DND-41 (cell line): Measurements from ENCODE around the gene CCAR1.

Source experiments
- EZH2 ChIP-seq: IDR thresholded peaks from 3 replicates; pipeline ENCODE4 v1.6.1; 2012; ENCODE audit warnings: borderline replicate concordance, low read depth, mild to moderate bottlenecking, moderate library complexity, low read length, inconsistent platforms; ENCODE audit not compliant: severe bottlenecking
- TF ChIP-seq, protein P1 (sequence below): IDR thresholded peaks from 2 replicates; pipeline ENCODE4 v1.5.1; 2012; ENCODE audit warnings: borderline replicate concordance, low read length, moderate library complexity, mild to moderate bottlenecking; ENCODE audit not compliant: poor library complexity, severe bottlenecking; ENCODE audit errors: extremely low read depth

DNA sequence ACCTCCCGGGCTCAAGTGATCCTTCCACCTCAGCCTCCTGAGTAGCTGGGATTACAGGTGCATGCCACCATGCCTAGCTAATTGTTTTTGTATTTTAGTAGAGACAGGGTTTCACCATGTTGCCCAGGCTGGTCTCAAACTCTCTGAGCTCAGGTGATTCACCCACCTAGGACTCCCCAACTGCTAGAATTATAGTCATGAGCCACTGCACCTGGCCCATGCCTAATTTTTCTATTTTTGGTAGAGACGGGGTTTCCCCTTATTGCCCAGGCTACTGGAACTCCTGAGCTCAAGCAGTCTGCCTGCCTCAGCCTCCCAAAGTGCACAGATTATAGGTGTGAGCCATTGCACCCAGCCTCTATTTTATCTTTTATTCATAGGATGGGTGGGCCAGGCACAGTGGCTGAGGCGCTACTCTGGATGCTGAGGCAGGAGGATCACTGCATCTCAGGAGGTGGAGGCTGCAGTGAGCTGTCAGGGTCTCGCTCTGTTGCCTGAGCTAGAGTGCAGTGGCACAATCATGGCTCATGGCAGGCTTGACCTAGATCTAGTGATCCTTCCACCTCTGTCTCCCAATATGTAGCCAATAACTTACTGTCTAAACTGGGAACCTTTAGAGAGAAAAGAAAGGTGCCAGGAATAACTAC lies 75.0 kb downstream of the CCAR1 start:
- TF ChIP-seq, protein P1, sequence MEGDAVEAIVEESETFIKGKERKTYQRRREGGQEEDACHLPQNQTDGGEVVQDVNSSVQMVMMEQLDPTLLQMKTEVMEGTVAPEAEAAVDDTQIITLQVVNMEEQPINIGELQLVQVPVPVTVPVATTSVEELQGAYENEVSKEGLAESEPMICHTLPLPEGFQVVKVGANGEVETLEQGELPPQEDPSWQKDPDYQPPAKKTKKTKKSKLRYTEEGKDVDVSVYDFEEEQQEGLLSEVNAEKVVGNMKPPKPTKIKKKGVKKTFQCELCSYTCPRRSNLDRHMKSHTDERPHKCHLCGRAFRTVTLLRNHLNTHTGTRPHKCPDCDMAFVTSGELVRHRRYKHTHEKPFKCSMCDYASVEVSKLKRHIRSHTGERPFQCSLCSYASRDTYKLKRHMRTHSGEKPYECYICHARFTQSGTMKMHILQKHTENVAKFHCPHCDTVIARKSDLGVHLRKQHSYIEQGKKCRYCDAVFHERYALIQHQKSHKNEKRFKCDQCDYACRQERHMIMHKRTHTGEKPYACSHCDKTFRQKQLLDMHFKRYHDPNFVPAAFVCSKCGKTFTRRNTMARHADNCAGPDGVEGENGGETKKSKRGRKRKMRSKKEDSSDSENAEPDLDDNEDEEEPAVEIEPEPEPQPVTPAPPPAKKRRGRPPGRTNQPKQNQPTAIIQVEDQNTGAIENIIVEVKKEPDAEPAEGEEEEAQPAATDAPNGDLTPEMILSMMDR, result no peak
- TF ChIP-seq EZH2, result no peak
